A204.1 (cell line): ENCODE data around the gene IL6.
"Not testable (repeated sequence)": the region's sequence is repeated elsewhere in the genome, so short reads cannot be mapped to it uniquely, and the experiment has no call there.

Source experiments
- FAIRE-seq: peaks from 2 replicates; lab custom pipeline; 2012; peaks lifted over from hg19 to GRCh38; lab: Jason Lieb, UNC

Gene IL6

GRCh38 chr7:22726907-22727713, at the start of gene IL6:
IL6 (plus strand) TSS chr7:22727200; CDS start chr7:22727263, 63 bp downstream.
- FAIRE-seq: no peak

DNA sequence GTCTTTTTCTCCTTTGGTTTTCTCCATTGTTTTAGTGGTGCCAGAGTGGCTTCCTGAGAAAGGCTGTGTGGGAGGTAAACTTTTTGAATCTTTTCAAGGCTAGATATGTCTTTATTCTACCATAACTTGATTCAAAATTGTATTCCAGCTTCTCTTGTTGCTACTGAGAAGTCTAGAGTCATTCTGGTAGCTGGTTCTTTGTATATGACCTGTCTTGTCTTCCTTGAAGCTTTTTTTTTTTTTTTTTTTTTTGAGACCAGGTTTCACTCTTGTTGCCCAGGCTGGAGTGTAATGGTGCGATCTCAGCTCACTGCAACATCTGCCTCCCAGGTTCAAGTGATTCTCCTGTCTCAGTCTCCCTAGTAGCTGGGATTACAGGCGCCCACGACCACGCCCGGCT, 49.7 kb upstream of the IL6 start:
- not testable (repeated sequence) for FAIRE-seq

GRCh38 chr7:22677680-22678079, 49.3 kb upstream of the IL6 start:
- FAIRE-seq: no peak

DNA sequence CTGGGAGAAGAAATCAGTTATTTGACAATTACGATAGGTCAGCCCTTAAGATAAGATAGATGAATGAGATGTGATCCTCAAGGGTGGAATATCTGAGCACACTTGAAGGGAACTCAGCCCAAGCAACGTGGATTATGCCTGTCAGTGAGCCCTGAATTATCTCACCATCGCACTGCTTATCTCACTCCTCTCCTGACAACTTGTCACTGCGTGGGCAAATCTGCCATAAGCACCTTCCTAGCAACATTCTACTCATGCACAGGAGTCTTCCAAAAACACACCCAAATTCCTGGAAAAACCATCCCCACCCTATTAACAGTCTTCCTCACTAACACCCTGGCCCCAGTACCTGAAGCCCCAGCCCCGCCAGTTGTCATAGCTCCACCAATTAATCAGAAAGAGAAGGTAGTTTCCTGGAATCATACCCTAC, 46.5 kb upstream of the IL6 start:
- no peak for FAIRE-seq

DNA sequence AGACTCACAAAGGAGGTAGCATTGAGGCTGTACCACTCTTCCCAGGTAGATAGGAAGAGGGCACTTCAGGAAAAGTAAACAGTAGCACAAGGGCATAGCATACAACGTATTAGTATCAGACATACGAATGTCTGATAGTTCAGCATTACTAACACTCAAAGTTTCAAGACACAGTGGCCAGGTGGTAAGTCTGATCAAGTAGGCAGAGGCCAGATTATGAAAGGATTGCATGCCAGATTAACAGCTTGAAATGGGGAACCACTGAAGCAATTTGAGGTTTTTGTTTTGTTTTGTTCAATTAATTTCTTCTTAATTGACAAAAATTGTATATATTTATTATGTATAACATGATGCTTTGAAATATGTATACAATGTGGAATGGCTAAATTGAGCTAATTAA, 45.7 kb upstream of the IL6 start:
- FAIRE-seq: no peak

DNA sequence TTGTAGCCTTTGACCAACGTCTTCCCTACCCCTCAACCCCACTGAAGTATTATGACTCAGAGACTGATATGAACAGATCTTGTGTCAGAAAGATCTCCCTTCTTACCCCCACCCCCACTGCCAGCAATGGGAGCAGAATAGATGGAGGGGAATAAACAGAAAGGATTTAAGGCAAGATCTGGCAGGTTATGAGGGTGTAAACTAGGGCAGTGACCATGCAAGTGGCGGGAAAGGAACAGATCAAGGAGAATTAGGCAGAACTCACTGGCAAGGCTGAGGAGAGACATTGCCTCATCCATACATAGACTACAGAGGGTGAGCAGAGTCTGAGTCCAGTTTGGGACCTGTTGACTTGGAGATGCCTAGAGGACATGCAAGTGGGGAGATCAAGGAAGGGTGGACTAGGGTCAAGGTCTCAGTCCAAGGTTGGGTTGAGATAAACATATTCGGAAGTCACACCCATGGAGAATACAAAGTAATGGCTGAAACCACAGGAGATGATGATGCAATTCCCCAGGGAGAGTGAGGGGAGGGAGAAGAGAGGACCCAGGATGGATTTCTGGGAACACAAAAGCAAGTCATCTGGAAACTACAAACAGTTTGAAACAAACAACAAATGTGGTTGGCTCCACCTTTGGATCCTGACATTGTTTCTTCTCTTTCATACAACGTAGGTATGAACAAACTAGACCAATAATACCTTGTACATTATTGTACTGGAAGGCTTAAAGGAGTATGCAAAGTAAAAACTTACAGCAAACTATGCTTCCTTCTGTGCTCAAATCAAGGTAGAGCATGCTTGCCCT, 44.9 kb upstream of the IL6 start:
- no peak for FAIRE-seq

- FAIRE-seq: no peak
Observed at GRCh38 chr7:22683379-22683778, 43.6 kb upstream of the IL6 start.

DNA sequence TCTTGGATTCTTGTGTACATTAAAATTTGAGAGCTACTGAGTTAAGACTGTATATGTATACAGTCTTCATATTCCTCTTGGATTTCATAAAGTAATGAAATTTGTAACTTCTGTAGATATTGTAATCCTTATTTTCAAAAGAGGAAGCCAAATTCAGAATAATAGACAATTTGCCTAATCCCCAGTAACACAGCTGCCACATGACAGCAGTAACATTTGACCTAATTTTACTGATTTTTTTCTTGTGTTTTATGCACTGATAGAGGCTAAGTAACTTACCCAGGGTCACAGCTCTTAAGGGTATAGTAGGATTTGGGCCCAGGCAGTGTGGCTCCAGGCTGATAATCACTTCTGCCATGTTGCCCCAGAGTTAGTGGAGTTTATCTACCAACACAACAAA, 40.4 kb upstream of the IL6 start:
- no peak for FAIRE-seq

- FAIRE-seq: no peak
Observed at GRCh38 chr7:22688084-22688483, 38.9 kb upstream of the IL6 start.

- not testable (repeated sequence) for FAIRE-seq
Observed at GRCh38 chr7:22688934-22689333, 38.1 kb upstream of the IL6 start.

GRCh38 chr7:22694597-22695207, 32.3 kb upstream of the IL6 start:
- no peak for FAIRE-seq

DNA sequence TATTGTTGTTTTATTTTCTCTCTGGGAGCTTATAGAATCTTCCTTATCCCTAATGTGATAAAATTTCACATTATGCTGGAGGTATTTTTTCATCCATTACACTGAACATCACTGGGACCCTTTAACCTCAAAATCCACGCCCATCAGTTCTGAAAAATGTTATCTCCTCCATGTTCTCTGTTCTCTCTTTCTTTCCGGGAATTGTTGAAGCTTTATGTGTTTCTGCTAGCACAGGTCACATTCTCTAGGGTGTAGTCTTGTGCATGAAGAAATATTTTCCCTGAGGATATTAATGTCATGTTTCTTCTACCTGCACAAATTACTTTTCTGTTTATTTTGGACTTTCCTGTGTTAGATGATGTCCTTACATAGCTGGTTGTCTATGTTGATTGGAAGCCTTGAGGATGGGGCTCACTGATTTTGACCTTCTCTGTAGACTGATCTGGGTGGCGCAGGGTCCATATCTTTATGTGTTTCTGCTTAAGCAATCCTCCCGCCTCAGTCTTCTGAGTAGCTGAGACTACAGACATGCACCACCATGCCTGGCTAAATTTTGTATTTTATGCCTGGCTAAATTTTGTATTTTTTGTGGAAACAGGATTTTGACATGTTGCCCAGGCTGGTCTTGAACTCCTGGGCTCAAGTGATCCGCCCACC, 31.4 kb upstream of the IL6 start:
- no peak for FAIRE-seq

DNA sequence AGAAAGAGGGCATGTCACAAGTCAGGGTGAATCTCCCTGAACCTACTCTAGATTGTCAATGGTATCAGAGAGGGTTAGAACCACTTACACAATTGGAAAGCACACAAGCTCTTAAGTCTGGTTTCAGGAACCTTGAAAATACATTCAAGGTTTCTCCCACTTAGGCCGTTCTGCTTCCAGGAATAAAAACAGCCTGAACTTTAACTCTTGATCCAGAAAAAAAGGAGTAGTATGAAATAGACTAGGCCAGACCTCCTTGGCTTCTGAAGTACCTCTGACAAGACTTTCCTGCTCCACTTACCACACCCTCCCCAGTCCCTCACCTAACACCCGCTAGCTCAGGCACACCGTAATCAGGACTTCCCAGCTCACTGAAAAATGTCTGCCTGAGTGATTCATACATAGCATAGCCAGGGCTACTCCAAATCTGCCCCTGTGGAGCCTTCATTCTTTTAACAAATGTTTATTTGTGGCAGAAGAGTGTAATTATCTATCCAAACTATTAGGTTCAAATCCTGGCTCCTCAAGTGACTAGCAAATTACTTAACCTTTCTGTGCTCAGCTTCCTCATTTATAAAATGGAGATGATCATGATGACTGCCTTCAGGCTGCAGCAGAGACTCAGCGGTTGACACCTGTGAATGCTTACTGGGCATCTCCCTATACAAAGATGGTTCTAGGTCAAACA, 30.3 kb upstream of the IL6 start:
- FAIRE-seq: no peak

DNA sequence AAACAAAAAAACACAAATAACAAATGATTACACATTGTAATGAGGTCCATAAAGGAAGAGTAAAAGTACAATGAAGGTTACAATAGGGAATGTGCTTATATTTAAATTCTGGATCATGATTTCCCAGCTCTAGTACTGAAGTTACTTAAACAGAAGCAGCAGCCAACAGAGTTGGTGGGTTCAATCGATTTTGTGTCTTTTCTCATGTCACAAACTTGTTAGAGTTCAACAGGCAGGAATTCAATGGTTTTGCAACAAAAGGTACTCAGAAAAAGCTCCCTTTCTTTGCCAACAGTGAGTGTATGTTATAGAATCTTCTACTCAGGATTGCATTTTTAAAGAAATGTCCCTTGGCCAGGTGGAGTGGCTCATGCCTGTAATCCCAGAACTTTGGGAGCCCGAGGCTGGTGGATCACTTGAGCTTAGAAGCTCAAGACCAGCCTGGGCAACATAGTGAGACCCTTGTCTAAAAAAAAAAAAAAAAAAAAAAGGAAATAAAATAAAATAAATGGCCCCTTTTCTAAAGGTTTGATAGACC, 29.6 kb upstream of the IL6 start:
- no peak for FAIRE-seq

DNA sequence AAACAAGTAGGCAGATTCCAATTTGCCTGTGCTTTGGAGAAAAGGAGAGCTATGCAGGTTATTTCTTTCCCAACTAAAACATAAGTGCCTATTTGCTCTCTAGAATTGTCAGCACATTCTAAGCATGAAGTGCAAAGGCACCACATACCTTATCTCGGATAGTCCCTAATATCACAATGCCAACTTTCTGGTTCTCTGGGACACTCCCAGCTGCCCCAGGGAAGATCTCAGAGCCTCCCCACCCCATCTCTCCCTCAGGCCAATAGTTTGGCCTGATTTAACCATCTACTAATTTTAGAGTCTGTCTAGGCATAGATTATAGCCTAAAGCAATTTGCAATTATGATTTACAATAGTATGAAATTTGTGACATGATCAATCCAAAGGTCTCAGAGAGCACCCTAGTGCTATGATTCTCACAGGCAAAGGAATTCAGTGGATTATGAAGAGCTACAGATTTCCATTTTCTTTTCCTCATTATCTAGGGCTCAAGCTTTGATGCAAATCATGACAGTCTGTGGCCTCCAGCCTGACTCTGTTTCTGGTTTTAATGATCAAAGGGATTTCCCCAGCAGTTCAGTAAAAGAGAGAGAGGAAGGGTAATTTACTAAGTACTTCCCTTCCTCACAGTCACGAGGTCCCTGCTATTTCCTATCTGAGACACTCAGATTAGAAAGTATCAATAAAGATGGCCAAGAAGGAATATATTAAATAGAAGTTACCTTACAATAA, 29.0 kb upstream of the IL6 start:
- no peak for FAIRE-seq

GRCh38 chr7:22698767-22699166, 28.2 kb upstream of the IL6 start:
- FAIRE-seq: no peak

GRCh38 chr7:22700559-22701002, 26.4 kb upstream of the IL6 start:
- FAIRE-seq: no peak

DNA sequence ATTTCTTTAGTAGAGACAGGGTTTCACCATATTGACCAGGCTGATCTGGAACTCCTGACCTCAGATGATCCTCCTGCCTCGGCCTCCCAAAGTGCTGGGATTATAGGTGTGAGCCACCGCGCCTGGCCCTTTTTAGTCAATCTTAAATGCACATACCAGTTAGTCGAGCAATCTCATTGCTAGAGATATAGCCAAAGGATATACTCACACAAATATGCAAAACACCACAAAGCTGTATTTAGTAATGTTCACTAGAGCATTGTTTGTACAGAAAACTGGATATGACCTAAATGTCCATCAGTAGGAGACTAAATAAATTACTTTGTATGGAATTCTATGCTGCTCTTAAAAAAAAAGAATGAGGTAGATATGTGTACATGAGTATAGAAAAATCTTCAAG, 24.5 kb upstream of the IL6 start:
- FAIRE-seq: no peak

GRCh38 chr7:22703107-22703855, 23.7 kb upstream of the IL6 start:
- not testable (repeated sequence) for FAIRE-seq

DNA sequence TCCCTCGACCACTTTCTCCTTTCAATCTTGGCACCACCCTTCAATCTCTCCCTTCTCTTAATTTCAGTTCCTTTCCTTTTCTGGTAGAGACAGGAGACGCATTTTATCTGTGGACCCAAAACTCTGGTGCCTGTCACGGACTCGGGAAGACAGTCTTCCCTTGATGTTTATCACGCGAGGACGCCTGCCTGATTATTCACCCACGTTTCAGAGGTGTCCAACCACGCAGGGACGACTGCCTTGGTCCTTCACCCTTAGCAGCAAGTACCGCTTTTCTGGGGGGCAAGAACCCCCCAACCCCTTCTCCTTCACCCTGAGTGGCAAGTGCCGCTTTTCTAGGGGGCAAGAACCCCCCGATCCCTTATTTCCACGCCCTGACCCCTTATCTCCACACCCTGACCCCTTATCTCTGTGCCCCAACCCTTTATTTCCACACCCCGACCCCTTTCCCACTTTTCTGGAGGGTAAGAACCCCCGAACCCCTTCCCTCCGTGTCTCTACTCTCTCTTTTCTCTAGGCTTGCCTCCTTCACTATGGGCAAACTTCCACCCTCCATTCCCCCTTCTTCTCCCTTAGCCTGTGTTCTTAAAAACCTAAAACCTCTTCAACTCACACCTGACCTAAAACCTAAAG, 22.9 kb upstream of the IL6 start:
- not testable (repeated sequence) for FAIRE-seq
